ENCODE measurements around the gene IKBIP. TPM values are rescaled to one million over a fixed set of nuclear protein-coding genes. Genes with fewer than 3 reads are reported as not detected.

IKBIP gene
- total and polyA plus RNA-seq, 4 donors, result 14.9 to 26.6 (median 15.5) TPM

GRCh38 chr12:98653866-98654493 lies 9.4 kb upstream of the IKBIP start:
- Histone ChIP-seq H3K4me1 (ENCODE audit: control insufficient read depth in 5 of 5, insufficient read depth in 5 of 5, low read length in 5 of 5) (no peaks in the 10 kb centered on the region), H3K36me3 (ENCODE audit: control insufficient read depth in 4 of 4, insufficient read depth in 4 of 4, low read length in 4 of 4) (peaks cover 10 to 37% (median 18%) of the 10 kb centered on the region in 4 donors), H3K9ac (ENCODE audit: insufficient read depth in 1 of 2, low read length in 2 of 2) (no peak overlapping the region), H3K9me3 (ENCODE audit: control insufficient read depth in 4 of 4, insufficient read depth in 3 of 4, low read length in 3 of 4) (no peaks in the 10 kb centered on the region), H3K4me3 (no peak overlapping the region), H3K27ac (ENCODE audit: low read depth in 1 of 2, low read length in 1 of 2) (no peak overlapping the region), H3K27me3 (ENCODE audit: control insufficient read depth in 3 of 3, insufficient read depth in 3 of 3, low read length in 2 of 3) (no peaks in the 10 kb centered on the region)
- TF ChIP-seq, protein P1, sequence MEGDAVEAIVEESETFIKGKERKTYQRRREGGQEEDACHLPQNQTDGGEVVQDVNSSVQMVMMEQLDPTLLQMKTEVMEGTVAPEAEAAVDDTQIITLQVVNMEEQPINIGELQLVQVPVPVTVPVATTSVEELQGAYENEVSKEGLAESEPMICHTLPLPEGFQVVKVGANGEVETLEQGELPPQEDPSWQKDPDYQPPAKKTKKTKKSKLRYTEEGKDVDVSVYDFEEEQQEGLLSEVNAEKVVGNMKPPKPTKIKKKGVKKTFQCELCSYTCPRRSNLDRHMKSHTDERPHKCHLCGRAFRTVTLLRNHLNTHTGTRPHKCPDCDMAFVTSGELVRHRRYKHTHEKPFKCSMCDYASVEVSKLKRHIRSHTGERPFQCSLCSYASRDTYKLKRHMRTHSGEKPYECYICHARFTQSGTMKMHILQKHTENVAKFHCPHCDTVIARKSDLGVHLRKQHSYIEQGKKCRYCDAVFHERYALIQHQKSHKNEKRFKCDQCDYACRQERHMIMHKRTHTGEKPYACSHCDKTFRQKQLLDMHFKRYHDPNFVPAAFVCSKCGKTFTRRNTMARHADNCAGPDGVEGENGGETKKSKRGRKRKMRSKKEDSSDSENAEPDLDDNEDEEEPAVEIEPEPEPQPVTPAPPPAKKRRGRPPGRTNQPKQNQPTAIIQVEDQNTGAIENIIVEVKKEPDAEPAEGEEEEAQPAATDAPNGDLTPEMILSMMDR (IDR thresholded peaks at IDR 0.05; ENCODE audit: control extremely low read depth, extremely low read depth), result peak; percentile 51
- WGBS, 2 donors, result 94 to 95% methylated on average over 1 of the region's 1 CpG
- ATAC-seq (ENCODE audit: insufficient read depth, low FRiP score), result no peak
- peak in 2 of 3 donors; percentile 84 to 87 for DNase-seq

DNA sequence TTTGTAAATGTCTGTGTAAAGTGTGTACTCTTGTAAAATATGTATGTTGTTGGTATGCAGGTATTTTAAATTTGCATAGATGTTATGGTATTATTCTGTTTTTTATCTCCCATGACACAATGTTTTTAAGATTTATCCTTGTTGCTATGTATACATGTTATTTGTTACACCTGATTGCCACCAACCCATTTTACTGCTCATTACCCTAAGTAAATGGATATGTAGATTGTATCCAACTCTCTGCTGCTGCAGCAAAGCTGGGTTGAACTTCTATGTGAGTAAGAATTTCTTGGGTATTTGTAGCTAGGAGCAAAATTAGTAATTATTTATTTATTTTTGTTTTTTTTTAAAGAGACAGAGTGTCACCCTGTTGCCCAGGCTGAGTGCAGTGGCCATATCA lies 6.7 kb upstream of the IKBIP start:
- Histone ChIP-seq H3K9me3 (ENCODE audit: control insufficient read depth in 4 of 4, insufficient read depth in 3 of 4, low read length in 3 of 4) (no peaks in the 10 kb centered on the region), H3K4me3 (no peak overlapping the region), H3K4me1 (ENCODE audit: control insufficient read depth in 5 of 5, insufficient read depth in 5 of 5, low read length in 5 of 5) (peaks cover 0 to 6% (median 1%) of the 10 kb centered on the region in 5 donors), H3K27me3 (ENCODE audit: control insufficient read depth in 3 of 3, insufficient read depth in 3 of 3, low read length in 2 of 3) (no peaks in the 10 kb centered on the region), H3K9ac (ENCODE audit: insufficient read depth in 1 of 2, low read length in 2 of 2) (no peak overlapping the region), H3K27ac (ENCODE audit: low read depth in 1 of 2, low read length in 1 of 2) (no peak overlapping the region), H3K36me3 (ENCODE audit: control insufficient read depth in 4 of 4, insufficient read depth in 4 of 4, low read length in 4 of 4) (peaks cover 8 to 27% (median 13%) of the 10 kb centered on the region in 4 donors)
- no peak for ATAC-seq (ENCODE audit: insufficient read depth, low FRiP score)
- TF ChIP-seq, protein P1 (IDR thresholded peaks at IDR 0.05; ENCODE audit: control extremely low read depth, extremely low read depth), result no peak
- DNase-seq, result no peak

DNA sequence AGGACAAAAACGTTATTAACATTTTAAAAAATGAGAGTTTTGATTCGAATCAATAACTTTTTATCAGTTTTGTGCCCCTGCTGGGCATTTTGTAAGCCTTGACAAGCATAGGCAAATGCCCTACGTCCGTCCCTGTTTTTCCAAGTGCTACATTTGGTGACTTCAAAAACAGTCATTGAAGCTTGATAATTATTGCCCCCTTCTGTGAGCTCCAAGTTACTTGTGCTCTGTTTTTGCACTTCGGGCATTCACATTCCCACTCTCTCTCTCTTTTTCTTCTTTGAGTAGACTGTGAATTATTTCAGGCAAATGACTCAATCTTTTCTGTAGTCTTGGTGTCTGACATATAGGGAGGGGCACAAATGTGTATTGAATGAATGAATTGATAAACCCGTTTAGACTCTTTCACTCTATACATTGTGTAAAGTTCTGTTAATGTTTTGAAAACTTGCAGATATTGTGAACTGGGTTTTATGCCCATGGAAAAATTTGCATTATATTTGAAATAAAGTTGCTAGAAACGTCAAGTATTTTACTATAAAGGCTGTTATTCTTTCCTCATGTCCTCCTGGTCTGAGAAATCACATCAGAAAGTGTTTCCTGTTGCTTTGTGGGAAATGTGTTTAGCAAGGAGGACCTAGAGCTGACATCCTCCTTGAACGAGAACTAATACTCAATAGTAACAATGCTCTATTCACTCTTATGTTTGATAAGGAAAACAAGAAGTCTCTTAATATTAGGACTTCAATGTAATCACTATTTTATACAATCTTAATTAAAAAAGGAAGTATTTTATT lies 1.9 kb upstream of the IKBIP start:
- H3K9ac ChIP-seq (ENCODE audit: insufficient read depth in 1 of 2, low read length in 2 of 2), result peak overlapping the region; percentile 85 to 90
- WGBS, 2 donors, result 5% methylated on average over 8 of the region's 8 CpGs
- peaks cover 4 to 19% (median 12%) of the 10 kb centered on the region in 4 donors for H3K36me3 ChIP-seq (ENCODE audit: control insufficient read depth in 4 of 4, insufficient read depth in 4 of 4, low read length in 4 of 4)
- no peaks in the 10 kb centered on the region for H3K27me3 ChIP-seq (ENCODE audit: control insufficient read depth in 3 of 3, insufficient read depth in 3 of 3, low read length in 2 of 3)
- H3K9me3 ChIP-seq (ENCODE audit: control insufficient read depth in 4 of 4, insufficient read depth in 3 of 4, low read length in 3 of 4), result no peaks in the 10 kb centered on the region
- TF ChIP-seq, protein P1 (IDR thresholded peaks at IDR 0.05; ENCODE audit: control extremely low read depth, extremely low read depth), result no peak
- H3K4me1 ChIP-seq (ENCODE audit: control insufficient read depth in 5 of 5, insufficient read depth in 5 of 5, low read length in 5 of 5), result peaks cover 0 to 8% (median 1%) of the 10 kb centered on the region in 5 donors
- peak in 2 of 3 donors; percentile 47 to 55 for DNase-seq
- no peak overlapping the region for H3K27ac ChIP-seq (ENCODE audit: low read depth in 1 of 2, low read length in 1 of 2)
- H3K4me3 ChIP-seq, result no peak overlapping the region
- no peak for ATAC-seq (ENCODE audit: insufficient read depth, low FRiP score)

All from lung (tissue), 12 donors.